Activated CD4-positive, CD25-positive, alpha-beta regulatory T cell (primary cell): ENCODE data around the gene BBS1.

Experiments used
- DNase-seq, 4 experiments: peaks; one replicate each; lab custom pipeline; 2025; lab: John Stamatoyannopoulos, UW

Gene BBS1

GRCh38 chr11:66549696-66550095 is 39.3 kb downstream of the BBS1 start:
- no peak for DNase-seq

- no peak for DNase-seq
These were observed 40.5 kb downstream of the BBS1 start for GRCh38 chr11:66550887-66551286.

- no peak for DNase-seq
These were observed 44.2 kb downstream of the BBS1 start for GRCh38 chr11:66554602-66555001.

- no peak for DNase-seq
These were observed 45.0 kb downstream of the BBS1 start for GRCh38 chr11:66555416-66555815.

- no peak for DNase-seq
These were observed 45.7 kb downstream of the BBS1 start for GRCh38 chr11:66556086-66556485.

DNA sequence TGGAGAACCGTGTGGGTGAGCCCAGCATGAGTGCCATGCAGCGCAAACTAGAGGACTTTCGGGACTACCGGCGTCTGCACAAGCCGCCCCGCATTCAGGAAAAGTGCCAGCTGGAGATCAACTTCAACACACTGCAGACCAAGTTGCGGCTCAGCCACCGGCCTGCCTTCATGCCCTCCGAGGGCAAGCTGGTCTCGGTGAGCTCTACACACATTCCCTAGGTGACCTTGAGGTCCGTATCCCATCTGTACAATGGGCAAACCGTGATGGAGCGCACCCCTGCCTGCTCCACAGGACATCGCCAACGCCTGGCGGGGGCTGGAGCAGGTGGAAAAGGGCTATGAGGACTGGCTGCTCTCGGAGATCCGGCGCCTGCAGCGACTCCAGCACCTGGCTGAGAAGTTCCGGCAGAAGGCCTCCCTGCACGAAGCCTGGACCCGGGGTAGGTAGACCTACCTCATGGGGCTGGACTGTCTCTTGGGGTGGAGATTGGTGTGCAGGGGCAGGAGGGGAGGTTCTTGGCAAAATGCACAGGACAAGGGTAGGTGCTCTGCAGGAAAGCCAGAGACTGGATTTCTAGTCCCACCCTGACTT is 47.4 kb downstream of the BBS1 start:
- DNase-seq, result no peak

DNA sequence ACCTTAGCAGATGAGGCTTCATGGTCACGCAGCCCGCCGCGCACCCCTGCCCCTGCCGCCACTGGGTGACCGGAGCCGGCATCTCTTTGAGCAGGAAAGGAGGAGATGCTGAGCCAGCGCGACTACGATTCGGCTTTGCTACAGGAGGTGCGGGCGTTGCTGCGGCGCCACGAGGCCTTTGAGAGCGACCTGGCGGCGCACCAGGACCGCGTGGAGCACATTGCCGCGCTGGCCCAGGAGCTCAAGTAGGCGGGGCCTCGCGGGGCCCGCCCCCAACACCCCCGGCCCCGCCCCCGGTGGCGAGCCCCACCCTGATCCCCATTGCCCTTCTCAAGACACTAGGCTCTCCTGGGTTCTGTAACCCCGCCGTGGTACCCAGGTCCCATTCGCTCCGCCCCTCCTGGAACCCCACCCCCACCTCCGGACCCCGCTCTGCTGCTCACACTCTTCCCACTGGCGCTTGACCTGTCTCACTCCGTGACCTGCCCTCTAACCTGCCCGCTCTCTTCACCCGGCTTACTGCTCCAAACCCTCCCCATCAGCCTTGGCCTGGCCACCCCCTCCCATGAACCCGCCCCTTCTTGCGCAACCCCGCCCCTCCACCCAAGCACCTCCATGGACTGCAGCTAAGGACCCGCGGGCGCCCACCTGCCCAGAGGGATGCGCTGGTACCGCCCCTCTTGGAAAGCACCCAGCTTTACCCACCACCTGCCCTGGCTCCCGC is 48.9 kb downstream of the BBS1 start:
- DNase-seq, result no peak

DNA sequence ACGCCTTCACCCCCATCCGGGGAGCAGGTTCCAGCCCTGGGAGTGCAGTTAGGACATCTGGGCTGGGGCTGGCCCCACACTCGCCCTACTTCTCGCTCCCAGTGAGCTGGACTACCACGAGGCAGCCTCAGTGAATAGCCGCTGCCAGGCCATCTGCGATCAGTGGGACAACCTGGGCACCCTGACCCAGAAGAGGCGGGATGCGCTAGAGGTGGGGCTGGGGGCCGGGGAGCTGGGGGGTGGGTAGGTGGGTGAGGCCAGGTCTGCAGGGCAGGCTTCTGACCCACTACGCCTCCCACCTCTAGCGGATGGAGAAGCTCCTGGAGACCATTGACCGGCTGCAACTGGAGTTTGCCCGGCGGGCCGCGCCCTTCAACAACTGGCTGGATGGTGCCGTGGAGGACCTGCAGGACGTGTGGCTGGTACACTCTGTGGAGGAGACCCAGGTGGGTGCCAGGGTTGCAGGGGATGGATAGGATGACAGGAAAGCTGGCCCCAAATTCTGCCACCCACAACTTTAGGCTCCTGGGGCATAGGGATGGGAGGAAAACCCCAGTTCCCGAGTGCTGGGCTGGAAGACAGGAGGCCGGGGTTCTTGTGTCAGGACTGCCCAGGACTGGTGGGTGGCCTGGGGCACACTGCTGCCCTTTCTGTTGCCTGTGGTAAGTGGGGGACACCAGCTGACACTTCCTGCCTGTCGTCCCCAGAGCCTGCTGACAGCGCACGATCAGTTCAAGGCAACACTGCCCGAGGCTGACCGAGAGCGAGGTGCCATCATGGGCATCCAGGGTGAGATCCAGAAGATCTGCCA is 49.6 kb downstream of the BBS1 start:
- no peak for DNase-seq

DNA sequence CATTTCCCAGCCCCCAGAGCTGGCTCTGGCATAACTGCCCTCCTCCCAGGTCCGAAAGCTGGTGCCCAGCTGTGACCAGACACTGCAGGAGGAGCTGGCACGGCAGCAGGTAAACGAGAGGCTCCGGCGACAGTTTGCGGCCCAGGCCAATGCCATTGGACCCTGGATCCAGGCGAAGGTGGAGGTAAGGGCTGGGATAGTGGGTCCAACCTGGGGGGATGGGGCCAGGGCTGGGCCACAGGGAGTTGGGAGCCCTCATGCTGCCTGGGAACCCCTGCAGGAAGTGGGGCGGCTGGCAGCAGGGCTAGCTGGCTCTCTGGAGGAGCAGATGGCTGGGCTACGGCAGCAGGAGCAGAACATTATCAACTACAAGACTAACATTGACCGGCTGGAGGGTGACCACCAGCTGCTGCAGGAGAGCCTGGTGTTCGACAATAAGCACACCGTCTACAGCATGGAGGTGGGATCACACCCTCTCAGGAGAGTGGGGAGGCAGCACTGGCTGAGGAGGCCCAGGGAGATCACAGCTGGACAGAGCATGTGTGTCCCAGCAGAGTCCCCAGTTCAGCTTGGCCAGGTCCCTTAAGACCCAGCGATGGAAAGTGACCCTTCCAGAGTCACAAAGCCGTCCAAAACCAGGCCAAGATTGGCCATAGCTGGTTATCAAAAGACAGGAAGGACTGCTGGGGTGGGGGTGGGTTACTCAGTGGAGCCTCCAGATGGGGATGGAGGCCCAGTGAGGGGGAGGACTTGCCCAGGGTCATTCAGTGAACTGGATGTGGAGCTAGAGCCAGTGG is 50.9 kb downstream of the BBS1 start:
- DNase-seq, result no peak

DNA sequence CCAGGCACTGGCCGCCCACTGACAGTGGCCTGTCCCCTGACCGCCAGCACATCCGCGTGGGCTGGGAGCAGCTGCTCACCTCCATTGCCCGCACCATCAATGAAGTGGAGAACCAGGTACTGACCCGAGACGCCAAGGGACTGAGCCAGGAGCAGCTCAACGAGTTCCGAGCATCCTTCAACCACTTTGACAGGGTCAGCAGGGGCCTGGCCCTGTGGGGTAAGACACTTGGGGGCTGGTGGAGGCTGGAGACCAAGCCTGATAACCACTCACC is 51.5 kb downstream of the BBS1 start:
- DNase-seq, result no peak

- DNase-seq, result no peak
These were observed 51.8 kb downstream of the BBS1 start for GRCh38 chr11:66562275-66562674.

DNA sequence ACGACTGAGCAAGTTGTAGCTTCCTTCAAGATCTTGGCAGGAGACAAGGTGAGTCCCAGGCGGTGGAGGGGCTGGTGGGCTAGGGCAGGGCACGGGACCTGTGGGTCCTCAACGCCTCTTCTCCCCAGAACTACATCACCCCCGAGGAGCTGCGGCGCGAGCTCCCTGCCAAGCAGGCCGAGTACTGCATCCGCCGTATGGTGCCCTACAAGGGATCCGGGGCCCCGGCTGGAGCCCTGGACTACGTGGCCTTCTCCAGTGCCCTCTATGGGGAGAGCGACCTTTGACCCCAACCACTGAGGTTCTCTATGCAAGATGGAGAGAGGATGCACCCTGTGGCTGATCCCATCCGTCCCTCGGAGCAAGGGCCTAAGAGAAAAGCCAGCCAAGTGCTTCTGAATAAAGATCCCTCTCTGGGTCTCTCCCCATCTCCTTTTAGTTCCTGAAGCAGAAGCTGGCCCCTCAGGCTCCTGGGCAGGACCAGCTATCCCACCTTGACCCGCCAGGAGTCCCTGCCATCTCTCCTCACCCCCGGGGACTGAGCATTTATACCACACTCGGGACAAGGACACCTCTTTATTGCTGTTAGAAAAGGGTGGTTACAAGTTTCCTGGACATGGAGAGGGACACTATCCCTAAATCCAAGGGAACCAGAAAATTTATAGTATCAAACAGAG is 52.6 kb downstream of the BBS1 start:
- no peak for DNase-seq

GRCh38 chr11:66563832-66564231 is 53.4 kb downstream of the BBS1 start:
- DNase-seq, result no peak

- DNase-seq, result no peak
These were observed 54.1 kb downstream of the BBS1 start for GRCh38 chr11:66564538-66564937.

GRCh38 chr11:66564984-66565383 is 54.5 kb downstream of the BBS1 start:
- no peak for DNase-seq

DNA sequence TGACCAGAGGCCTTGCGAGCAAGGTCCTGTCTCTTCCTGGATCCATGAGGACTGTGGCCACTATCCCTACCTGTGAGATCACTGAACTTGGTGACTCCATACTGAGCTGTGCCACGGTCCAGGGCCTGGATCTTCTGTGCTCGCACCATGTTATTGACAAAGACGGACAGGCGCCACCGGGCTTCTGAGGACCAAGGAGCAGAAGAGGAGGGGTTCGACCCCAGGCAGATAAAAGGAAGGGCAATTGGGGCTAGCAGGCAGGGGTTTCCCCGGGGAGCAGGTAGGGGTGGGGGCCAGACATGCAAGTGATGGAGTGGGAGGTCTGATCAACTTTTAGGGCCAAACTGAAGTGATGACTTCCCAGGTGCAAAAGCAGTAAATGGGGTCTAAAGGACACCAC is 55.8 kb downstream of the BBS1 start:
- DNase-seq, result no peak

DNA sequence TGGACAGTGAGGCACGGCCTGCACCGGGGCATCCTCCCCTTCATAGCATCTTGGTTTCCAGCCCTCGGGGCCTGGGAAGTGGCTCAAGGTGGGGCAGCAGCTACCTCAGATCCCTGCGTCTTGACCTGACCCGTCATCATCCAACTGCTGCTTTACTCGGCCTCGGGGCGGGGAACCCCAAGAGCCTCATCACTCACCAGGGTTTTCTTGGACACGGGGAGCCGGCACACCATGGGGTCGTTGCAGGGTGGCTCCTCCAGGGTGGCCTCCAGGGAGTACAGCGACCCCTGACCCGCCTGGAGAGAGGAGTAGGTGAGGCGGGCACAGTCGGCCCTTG is 57.3 kb downstream of the BBS1 start:
- no peak for DNase-seq

GRCh38 chr11:66568124-66568916 is 57.9 kb downstream of the BBS1 start, which contains the start of gene CTSF:
Gene CTSF (minus strand): TSS chr11:66568606. CDS start chr11:66568486, 120 bp downstream.
- DNase-seq, result peak; percentile 25 to 36 (median 32)

- DNase-seq, result no peak
These were observed 58.6 kb downstream of the BBS1 start for GRCh38 chr11:66569076-66569475.

DNA sequence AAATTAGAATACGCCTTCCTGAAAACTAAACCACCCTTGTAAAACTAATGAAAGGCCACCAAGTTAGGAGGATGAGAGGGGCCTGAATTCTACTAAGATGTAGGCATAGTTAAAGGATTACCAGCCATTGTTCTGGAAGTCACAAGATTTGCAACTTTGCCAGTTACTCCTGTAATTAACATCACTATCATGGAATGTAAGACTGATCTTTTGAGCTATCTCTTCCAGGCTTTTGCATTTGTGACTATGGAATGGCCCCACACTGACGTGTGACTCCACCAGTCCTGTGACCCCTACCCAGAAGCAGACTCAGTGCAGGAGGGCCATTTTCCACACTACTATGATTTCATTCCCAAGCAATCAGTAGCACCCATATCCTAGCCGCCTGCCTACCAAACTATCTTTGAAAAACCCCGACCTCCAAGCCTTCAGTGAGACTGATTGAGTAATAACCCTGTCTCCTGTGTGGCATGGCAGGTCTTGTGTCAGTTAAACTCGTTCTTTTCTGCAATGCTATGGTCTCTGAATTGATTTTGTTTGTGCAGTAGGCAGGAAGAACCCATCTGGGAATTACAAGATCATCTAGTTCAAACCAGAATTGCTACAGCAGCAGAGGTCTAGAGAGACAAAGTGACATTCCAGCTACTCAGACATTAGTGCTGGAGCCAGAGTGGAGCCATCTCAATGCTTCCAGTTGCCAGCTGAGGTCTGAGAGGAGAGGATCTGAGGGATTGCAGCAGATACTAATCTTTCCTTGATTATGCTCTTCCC is 59.8 kb downstream of the BBS1 start:
- no peak for DNase-seq

- no peak for DNase-seq
These were observed 60.4 kb downstream of the BBS1 start for GRCh38 chr11:66570850-66571180.
